MM.1S (cell line): Measurements from ENCODE around the gene B9D2.

Experiments used
- DNase-seq: peaks from one replicate; pipeline ENCODE4 v3.0.0-alpha.2; 2015
- H2AFZ ChIP-seq: fragments of 300-600 bp; sonication (generic); 2 replicates; pipeline ENCODE4 v1.6.0; 2016; ENCODE audit warnings: antibody characterized with exemption, low read length
- H3F3A ChIP-seq: fragments of 300-600 bp; sonication (generic); 2 replicates; pipeline ENCODE4 v1.6.1; 2016; ENCODE audit warnings: mild to moderate bottlenecking, antibody characterized with exemption, low read length, moderate library complexity, mixed read lengths; ENCODE audit not compliant: insufficient read depth
- H3K27ac ChIP-seq: fragments of 300-600 bp; sonication (generic); 2 replicates; pipeline ENCODE4 v1.5.1; 2016; ENCODE audit warnings: mild to moderate bottlenecking, low read length
- H3K27me3 ChIP-seq: fragments of 300-600 bp; sonication (generic); replicated peaks from 2 replicates; pipeline ENCODE4 v1.6.0; 2016; ENCODE audit warnings: low read length; ENCODE audit not compliant: insufficient read depth
- H3K36me3 ChIP-seq: fragments of 300-600 bp; sonication (generic); replicated peaks from 2 replicates; pipeline ENCODE4 v1.6.1; 2016; ENCODE audit warnings: mild to moderate bottlenecking, low read length, mixed read lengths; ENCODE audit not compliant: insufficient read depth
- H3K4me1 ChIP-seq: fragments of 300-600 bp; sonication (generic); 2 replicates; pipeline ENCODE4 v1.6.1; 2016; ENCODE audit warnings: low read length, mixed read lengths
- H3K4me2 ChIP-seq: fragments of 300-600 bp; sonication (generic); 2 replicates; pipeline ENCODE4 v1.6.0; 2016; ENCODE audit warnings: low read depth, low read length
- H3K4me3 ChIP-seq: fragments of 300-600 bp; sonication (generic); 2 replicates; pipeline ENCODE4 v1.5.1; 2016; ENCODE audit warnings: low read length, mixed read lengths
- H3K79me2 ChIP-seq: fragments of 300-600 bp; sonication (generic); 2 replicates; pipeline ENCODE4 v1.6.1; 2016; ENCODE audit warnings: mixed run types, low read length, mixed read lengths
- H3K9ac ChIP-seq: fragments of 300-600 bp; sonication (generic); 2 replicates; pipeline ENCODE4 v1.6.1; 2016; ENCODE audit warnings: low read length, mixed read lengths
- H3K9me2 ChIP-seq: fragments of 300-600 bp; sonication (generic); replicated peaks from 2 replicates; pipeline ENCODE4 v1.6.1; 2016; ENCODE audit warnings: mild to moderate bottlenecking, low read length, mixed read lengths; ENCODE audit not compliant: insufficient read depth
- H3K9me3 ChIP-seq: fragments of 300-600 bp; sonication (generic); replicated peaks from 2 replicates; pipeline ENCODE4 v1.6.1; 2016; ENCODE audit warnings: mild to moderate bottlenecking, low read length, mixed read lengths; ENCODE audit not compliant: insufficient read depth
- H4K20me1 ChIP-seq: fragments of 300-600 bp; sonication (generic); 2 replicates; pipeline ENCODE4 v1.6.1; 2016; ENCODE audit warnings: mild to moderate bottlenecking, low read length, moderate library complexity, mixed read lengths; ENCODE audit not compliant: insufficient read depth
- CTCF ChIP-seq: fragments of 300-600 bp; sonication (generic); IDR thresholded peaks from 2 replicates; pipeline ENCODE4 v1.5.1; 2016; ENCODE audit warnings: antibody characterized with exemption, low read length, mixed read lengths
- EZH2 ChIP-seq: fragments of 300-600 bp; sonication (generic); optimal IDR thresholded peaks from 2 replicates; pipeline ENCODE3; 2017; ENCODE audit warnings: low read depth, mild to moderate bottlenecking, antibody characterized with exemption, low read length, mixed read lengths
- EZH2phosphoT487 ChIP-seq: fragments of 300-600 bp; sonication (generic); IDR thresholded peaks from 2 replicates; pipeline ENCODE4 v1.6.1; 2018; ENCODE audit warnings: antibody characterized with exemption, low read length

The B9D2 gene

GRCh38 chr19:41377977-41378709 lies 14.2 kb upstream of the B9D2 start:
- H2AFZ ChIP-seq: no peak overlapping the region
- H3K4me1 ChIP-seq: no peaks in the 10 kb centered on the region
- H3K9ac ChIP-seq: no peak overlapping the region
- H3K4me3 ChIP-seq: no peak overlapping the region
- no peak for DNase-seq
- no peak overlapping the region for H3K27ac ChIP-seq
- H3F3A ChIP-seq: no peaks in the 10 kb centered on the region
- H3K9me2 ChIP-seq: no peaks in the 10 kb centered on the region
- H3K36me3 ChIP-seq: no peaks in the 10 kb centered on the region
- no peaks in the 10 kb centered on the region for H4K20me1 ChIP-seq
- TF ChIP-seq CTCF (no peak), EZH2 (no peak), EZH2phosphoT487 (no peak)
- no peak overlapping the region for H3K4me2 ChIP-seq
- H3K9me3 ChIP-seq: no peaks in the 10 kb centered on the region
- H3K79me2 ChIP-seq: no peaks in the 10 kb centered on the region
- H3K27me3 ChIP-seq: no peaks in the 10 kb centered on the region

GRCh38 chr19:41376998-41377365 lies 13.0 kb upstream of the B9D2 start:
- no peaks in the 10 kb centered on the region for H3K27me3 ChIP-seq
- no peak overlapping the region for H3K9ac ChIP-seq
- no peak for DNase-seq
- H3K4me1 ChIP-seq: no peaks in the 10 kb centered on the region
- no peak overlapping the region for H3K4me3 ChIP-seq
- H3K9me3 ChIP-seq: no peaks in the 10 kb centered on the region
- H2AFZ ChIP-seq: no peak overlapping the region
- no peaks in the 10 kb centered on the region for H3F3A ChIP-seq
- no peak overlapping the region for H3K4me2 ChIP-seq
- no peaks in the 10 kb centered on the region for H3K36me3 ChIP-seq
- no peaks in the 10 kb centered on the region for H3K79me2 ChIP-seq
- no peaks in the 10 kb centered on the region for H3K9me2 ChIP-seq
- no peaks in the 10 kb centered on the region for H4K20me1 ChIP-seq
- no peak for TF ChIP-seq EZH2
- no peak for TF ChIP-seq EZH2phosphoT487
- no peak for TF ChIP-seq CTCF
- H3K27ac ChIP-seq: no peak overlapping the region

GRCh38 chr19:41376241-41376997 lies 12.5 kb upstream of the B9D2 start, which contains the start of gene TMEM91:
Gene TMEM91 (plus strand): TSS chr19:41376533. CDS start chr19:41378310, 1,777 bp downstream.
- Histone ChIP-seq H3K4me2 (no peak within 1 kb of the TSS), H3K36me3 (no peaks in the 10 kb centered on the region), H3K9me2 (no peaks in the 10 kb centered on the region), H3K9ac (no peak within 1 kb of the TSS), H3K4me1 (no peaks in the 10 kb centered on the region), H4K20me1 (no peaks in the 10 kb centered on the region), H3K27ac (no peak within 1 kb of the TSS), H3K4me3 (no peak within 1 kb of the TSS), H3K79me2 (no peaks in the 10 kb centered on the region), H3K9me3 (no peaks in the 10 kb centered on the region), H2AFZ (no peak within 1 kb of the TSS), H3F3A (no peaks in the 10 kb centered on the region), H3K27me3 (no peaks in the 10 kb centered on the region)
- DNase-seq: no peak
- no peak for TF ChIP-seq EZH2phosphoT487
- TF ChIP-seq CTCF: no peak
- no peak for TF ChIP-seq EZH2
